ENCODE measurements around the gene CMTM7. TPM values are rescaled to one million over a fixed set of nuclear protein-coding genes. Genes with fewer than 3 reads are reported as not detected.

Gene CMTM7
- total and polyA plus RNA-seq, 2 experiments from 2014 or later, result 32.2 to 93.6 TPM

- Histone ChIP-seq H3F3A (replicated peaks; ENCODE audit: low read depth) (no peaks in the 10 kb centered on the region), H2AFZ (no peak overlapping the region), H3K9me2 (ENCODE audit: insufficient read depth) (0 out of 2 replicates have a peak, but pooled peaks cover 5% of the 10 kb centered on the region), H3K4me2 (peak overlapping the region; percentile 33), H3K36me3 (ENCODE audit: insufficient read depth) (no peaks in the 10 kb centered on the region), H3K4me3 (no peak overlapping the region), H3K79me2 (replicated peaks; ENCODE audit: insufficient read depth) (no peaks in the 10 kb centered on the region), H3K27me3 (ENCODE audit: insufficient read depth) (no peaks in the 10 kb centered on the region), H3K27ac (ENCODE audit: low read depth) (peak overlapping the region; percentile 48), H3K4me1 (ENCODE audit: insufficient read depth) (peaks cover 3% of the 10 kb centered on the region), H4K20me1 (replicated peaks; ENCODE audit: insufficient read depth) (no peaks in the 10 kb centered on the region)
- Mint-ChIP-seq H3K4me1 (peaks cover 15% of the 10 kb centered on the region), H3K4me3 (no peak overlapping the region; the same call in 2 of the 3 replicates), H3K27ac (peak overlapping the region; percentile 33; the same call in 1 of the 2 replicates), H3K9me3 (no peaks in the 10 kb centered on the region), H3K36me3 (ENCODE audit: low read depth) (peaks cover 4% of the 10 kb centered on the region; the same call in 1 of the 3 replicates), H3K27me3 (ENCODE audit: insufficient read depth, low read depth, poor library complexity) (peaks cover 4% of the 10 kb centered on the region)
- peak; percentile 80 for DNase-seq (ENCODE audit: low spot score)
- peak; percentile 79 for ATAC-seq
- 0 out of 2 replicates have a peak, but pooled peaks have one; percentile 8 for TF ChIP-seq CREB1 (CRISPR knock-in tag; IDR thresholded peaks at IDR 0.05; ENCODE audit: low read depth)
- TF ChIP-seq ZNF462 (CRISPR knock-in tag; IDR thresholded peaks at IDR 0.05), result no peak
- no peak for TF ChIP-seq CTCF (conservative IDR thresholded peaks at IDR 0.05; ENCODE audit: low read depth in 2 of 2)
These were observed 31.7 kb upstream of the CMTM7 start for GRCh38 chr3:32359766-32360492.
